Endothelial cell (in vitro differentiated cells): Measurements from ENCODE around the gene RMI1. TPM values are rescaled to one million over a fixed set of nuclear protein-coding genes. Genes with fewer than 3 reads are reported as not detected.

Experiments used
- DNase-seq: peaks from one replicate; pipeline ENCODE4 v3.0.0; 2021; ENCODE audit warnings: low spot score
- H3K27ac Mint-ChIP-seq: one replicate; pipeline ENCODE4 v1.8.0; 2021; ENCODE audit warnings: mixed read lengths, inconsistent platforms; ENCODE audit not compliant: unreplicated experiment
- H3K27me3 Mint-ChIP-seq: one replicate; pipeline ENCODE4 v1.8.0; 2021; ENCODE audit warnings: mild to moderate bottlenecking, moderate library complexity, mixed read lengths, inconsistent platforms; ENCODE audit not compliant: unreplicated experiment
- H3K36me3 Mint-ChIP-seq: one replicate; pipeline ENCODE4 v1.8.0; 2021; ENCODE audit warnings: mild to moderate bottlenecking, low read depth, mixed read lengths, inconsistent platforms; ENCODE audit not compliant: unreplicated experiment
- H3K4me1 Mint-ChIP-seq: one replicate; pipeline ENCODE4 v1.8.0; 2021; ENCODE audit warnings: mild to moderate bottlenecking, mixed read lengths, inconsistent platforms; ENCODE audit not compliant: unreplicated experiment
- H3K4me3 Mint-ChIP-seq: one replicate; pipeline ENCODE4 v1.8.0; 2021; ENCODE audit warnings: mild to moderate bottlenecking, mixed read lengths, inconsistent platforms; ENCODE audit not compliant: unreplicated experiment
- H3K9me3 Mint-ChIP-seq: one replicate; pipeline ENCODE4 v1.8.0; 2021; ENCODE audit warnings: mixed read lengths, inconsistent platforms; ENCODE audit not compliant: unreplicated experiment
- total RNA-seq: library from RNA; stranded (reverse); fragmentation: NEBNext Ultra II Directional; extraction: Animal tissue kit (Norgen Biotek cat#: 25700); gene quantifications from one replicate; pipeline ENCODE4 v1.2.1, GENCODE V29; 2021; ENCODE audit not compliant: unreplicated experiment
- TF ChIP-seq, protein P1 (sequence below): fragments of 200-600 bp; sonication (generic); IDR thresholded peaks from one replicate; pipeline ENCODE4 v1.5.0; 2021; ENCODE audit warnings: antibody characterized with exemption; ENCODE audit not compliant: unreplicated experiment

The RMI1 gene
- total RNA-seq, 1 donor from 2014 or later = 11.5 TPM

DNA sequence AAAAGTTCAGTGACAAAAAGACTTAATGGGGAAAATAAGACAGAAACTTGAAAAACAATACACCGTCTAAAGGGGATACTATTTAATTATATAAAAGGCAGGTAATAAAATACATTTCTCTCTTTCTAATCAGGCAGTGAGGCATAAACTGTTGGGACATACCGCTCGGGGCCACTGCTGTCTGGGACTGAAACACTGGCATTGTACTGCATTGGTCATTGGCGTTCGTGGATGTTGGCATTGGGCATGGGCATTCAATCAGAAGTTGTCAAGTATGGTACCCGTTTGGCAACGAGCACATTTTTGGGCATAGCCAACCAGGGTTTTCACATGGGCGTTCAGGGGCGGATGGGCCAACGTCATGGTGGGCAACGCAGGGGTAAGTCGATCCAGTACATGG is 5.3 kb upstream of the RMI1 start:
- peak overlapping the region; percentile 2 for H3K27ac Mint-ChIP-seq
- H3K4me3 Mint-ChIP-seq = peak overlapping the region; percentile 63
- peaks cover 27% of the 10 kb centered on the region for H3K4me1 Mint-ChIP-seq
- peaks cover 14% of the 10 kb centered on the region for H3K27me3 Mint-ChIP-seq
- H3K9me3 Mint-ChIP-seq = no peaks in the 10 kb centered on the region
- DNase-seq = no peak
- TF ChIP-seq, protein P1, sequence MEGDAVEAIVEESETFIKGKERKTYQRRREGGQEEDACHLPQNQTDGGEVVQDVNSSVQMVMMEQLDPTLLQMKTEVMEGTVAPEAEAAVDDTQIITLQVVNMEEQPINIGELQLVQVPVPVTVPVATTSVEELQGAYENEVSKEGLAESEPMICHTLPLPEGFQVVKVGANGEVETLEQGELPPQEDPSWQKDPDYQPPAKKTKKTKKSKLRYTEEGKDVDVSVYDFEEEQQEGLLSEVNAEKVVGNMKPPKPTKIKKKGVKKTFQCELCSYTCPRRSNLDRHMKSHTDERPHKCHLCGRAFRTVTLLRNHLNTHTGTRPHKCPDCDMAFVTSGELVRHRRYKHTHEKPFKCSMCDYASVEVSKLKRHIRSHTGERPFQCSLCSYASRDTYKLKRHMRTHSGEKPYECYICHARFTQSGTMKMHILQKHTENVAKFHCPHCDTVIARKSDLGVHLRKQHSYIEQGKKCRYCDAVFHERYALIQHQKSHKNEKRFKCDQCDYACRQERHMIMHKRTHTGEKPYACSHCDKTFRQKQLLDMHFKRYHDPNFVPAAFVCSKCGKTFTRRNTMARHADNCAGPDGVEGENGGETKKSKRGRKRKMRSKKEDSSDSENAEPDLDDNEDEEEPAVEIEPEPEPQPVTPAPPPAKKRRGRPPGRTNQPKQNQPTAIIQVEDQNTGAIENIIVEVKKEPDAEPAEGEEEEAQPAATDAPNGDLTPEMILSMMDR = no peak
- H3K36me3 Mint-ChIP-seq = peaks cover 59% of the 10 kb centered on the region

DNA sequence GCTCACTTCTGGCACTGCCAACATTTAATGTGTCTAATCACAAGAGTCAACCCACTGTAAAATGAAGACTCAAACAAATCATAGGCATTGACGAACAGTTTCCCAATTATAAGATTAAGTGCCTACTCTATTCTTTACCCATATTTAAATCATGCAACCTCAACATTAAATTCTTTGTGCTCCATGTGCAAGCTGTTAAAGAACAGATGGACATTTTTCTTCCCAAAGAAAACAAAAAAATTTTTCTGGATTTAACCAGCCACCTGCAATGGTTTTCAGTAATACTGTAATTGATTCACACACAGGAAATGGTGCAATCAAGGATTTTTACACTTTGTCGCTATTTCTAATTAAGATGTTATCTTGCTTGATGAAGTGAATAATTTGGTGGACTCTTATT is 4.2 kb upstream of the RMI1 start:
- DNase-seq = no peak
- H3K9me3 Mint-ChIP-seq = no peaks in the 10 kb centered on the region
- peaks cover 22% of the 10 kb centered on the region for H3K27me3 Mint-ChIP-seq
- peaks cover 55% of the 10 kb centered on the region for H3K36me3 Mint-ChIP-seq
- TF ChIP-seq, protein P1 = no peak
- peaks cover 30% of the 10 kb centered on the region for H3K4me1 Mint-ChIP-seq
- H3K27ac Mint-ChIP-seq = no peak overlapping the region
- H3K4me3 Mint-ChIP-seq = peak overlapping the region; percentile 17

DNA sequence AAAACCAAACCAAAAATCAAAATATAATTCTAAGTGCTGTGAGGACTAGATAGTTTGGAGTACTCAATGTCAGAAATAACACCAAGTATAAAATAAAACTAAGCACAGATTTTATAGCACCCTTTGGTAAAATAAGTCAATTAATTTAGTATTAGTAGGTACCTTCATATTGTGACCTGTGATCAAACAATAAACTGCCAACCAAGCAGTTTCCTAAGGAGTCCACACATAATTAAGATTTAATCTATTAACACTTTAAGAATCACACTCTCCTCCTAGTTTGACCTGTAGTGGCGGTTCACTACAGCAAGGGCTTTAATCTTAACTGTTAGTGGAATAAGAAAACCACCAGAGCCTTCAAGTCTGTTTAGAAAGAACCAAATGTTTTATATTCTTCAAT is 3.4 kb upstream of the RMI1 start:
- Mint-ChIP-seq H3K27me3 (peaks cover 26% of the 10 kb centered on the region), H3K9me3 (no peaks in the 10 kb centered on the region), H3K36me3 (peaks cover 50% of the 10 kb centered on the region), H3K4me1 (peaks cover 34% of the 10 kb centered on the region), H3K4me3 (peak overlapping the region; percentile 97), H3K27ac (no peak overlapping the region)
- no peak for DNase-seq
- TF ChIP-seq, protein P1 = no peak

DNA sequence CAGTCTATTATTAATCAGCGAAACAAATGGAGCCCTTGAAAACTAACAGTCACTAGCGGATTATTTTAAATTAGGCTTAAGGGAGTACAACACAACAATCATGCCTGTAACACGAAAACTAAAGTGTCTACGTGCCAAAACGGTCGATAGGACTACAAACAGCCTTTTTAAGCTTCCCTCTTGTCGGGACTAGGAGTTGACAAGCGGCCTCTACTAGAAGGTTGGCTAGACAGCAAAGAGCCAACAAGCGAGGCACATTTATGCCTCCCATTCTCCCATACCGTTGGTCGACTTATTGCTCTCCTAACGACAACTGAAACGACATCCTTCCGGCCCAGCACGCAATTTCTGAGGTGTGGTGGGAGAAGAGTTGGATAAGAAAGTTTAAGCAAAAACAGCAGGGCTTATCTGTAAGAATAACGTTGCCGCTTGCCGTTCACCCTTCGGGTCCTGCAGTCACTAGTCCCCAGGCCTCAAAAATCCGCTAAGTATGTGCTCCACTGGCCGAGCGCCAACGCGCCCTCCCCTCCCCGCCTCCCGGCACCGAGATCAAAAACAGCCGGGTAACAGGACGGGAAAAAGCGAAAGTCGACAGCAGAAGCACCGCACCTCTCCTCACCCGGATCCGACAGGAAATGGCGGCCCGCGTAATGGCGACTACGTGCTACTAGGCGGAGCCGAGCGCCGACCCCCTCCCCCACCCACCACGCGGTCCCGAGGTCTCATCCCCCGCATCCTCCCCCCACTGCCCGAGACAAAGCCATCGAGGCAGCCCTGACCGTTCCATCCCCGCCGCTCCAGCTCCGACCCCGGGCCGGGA is 1.4 kb upstream of the RMI1 start:
- TF ChIP-seq, protein P1 = no peak
- DNase-seq = peak; percentile 85

DNA sequence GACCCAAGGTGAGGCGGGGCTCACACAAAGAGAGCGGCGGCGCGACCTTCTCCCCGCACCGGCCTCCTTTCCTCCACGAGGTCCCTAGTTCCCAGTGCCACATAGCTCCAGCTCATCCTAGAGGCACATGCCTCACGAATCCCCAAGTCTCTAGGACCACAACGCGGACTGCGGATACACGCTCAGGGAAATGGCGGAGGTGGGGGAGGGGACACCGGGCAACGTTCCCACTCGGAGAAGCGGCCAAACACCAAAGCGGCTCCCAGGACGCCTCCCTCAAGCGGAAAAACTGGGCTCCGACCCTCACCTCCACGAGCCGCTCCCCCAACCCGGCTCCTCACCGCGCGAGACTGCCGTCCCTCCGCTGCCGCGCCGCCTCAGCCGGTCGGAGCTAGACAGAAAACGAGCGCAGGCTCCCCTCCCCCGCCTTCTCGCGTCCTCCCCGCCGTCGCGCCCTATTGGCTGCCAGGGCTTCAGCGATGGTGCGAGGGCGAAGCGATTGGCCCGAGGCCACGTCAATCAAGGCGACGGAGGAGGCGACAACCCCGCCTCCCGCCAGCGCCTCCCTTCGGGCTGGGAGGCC is 702 bp upstream of the RMI1 start, which contains the start of gene HNRNPK:
Gene HNRNPK (minus strand): TSS at position 404 of the 583 bp plus-strand sequence. CDS start 1,963 bp downstream, outside the sequence.
- TF ChIP-seq, protein P1 = no peak
- peak; percentile 99 for DNase-seq
- peaks cover 40% of the 10 kb centered on the region for H3K4me1 Mint-ChIP-seq
- peak within 1 kb of the TSS; percentile 93 for H3K27ac Mint-ChIP-seq
- peaks cover 25% of the 10 kb centered on the region for H3K27me3 Mint-ChIP-seq
- H3K36me3 Mint-ChIP-seq = peaks cover 34% of the 10 kb centered on the region
- no peaks in the 10 kb centered on the region for H3K9me3 Mint-ChIP-seq
- H3K4me3 Mint-ChIP-seq = peak within 1 kb of the TSS; percentile 97

More for the DNA sequence above, 1.4 kb upstream of the RMI1 start:
- H3K4me3 Mint-ChIP-seq = peak overlapping the region; percentile 97
- peaks cover 41% of the 10 kb centered on the region for H3K36me3 Mint-ChIP-seq
- no peaks in the 10 kb centered on the region for H3K9me3 Mint-ChIP-seq
- peak overlapping the region; percentile 93 for H3K27ac Mint-ChIP-seq
- H3K4me1 Mint-ChIP-seq = peaks cover 42% of the 10 kb centered on the region
- peaks cover 26% of the 10 kb centered on the region for H3K27me3 Mint-ChIP-seq
